ENCODE measurements around the gene SLC22A3. TPM values are rescaled to one million over a fixed set of nuclear protein-coding genes. Genes with fewer than 3 reads are reported as not detected.

The SLC22A3 gene
- total and polyA plus RNA-seq, 2 donors (not counting 1 experiment from before 2014, with no cell fraction given), result not detected

GRCh38 chr6:160331204-160331603 is 17.0 kb upstream of the SLC22A3 start:
- WGBS (ENCODE audit: insufficient coverage), result 50% methylated on average over 2 of the region's 5 CpGs
- POLR2A ChIA-PET, result no interaction called here

GRCh38 chr6:160331753-160332152 is 16.4 kb upstream of the SLC22A3 start:
- H3K27me3 ChIP-seq (replicated peaks in 1 of 4; ENCODE audit: control extremely low read depth in 1 of 4, control insufficient read depth in 3 of 4, insufficient read depth in 4 of 4, low read length in 3 of 4), result no peaks in the 10 kb centered on the region
- ATAC-seq (ENCODE audit: low read depth) (no peak), DNase-seq (no peak)
- intact Hi-C loops (cut with micrococcal nuclease), result no loop called here
- H3K4me3 Mint-ChIP-seq, result no peak overlapping the region
- CTCF ChIA-PET, result no interaction called here
- no peak overlapping the region for H3K4me2 ChIP-seq (replicated peaks; ENCODE audit: low read depth, low read length, poor library complexity, severe bottlenecking)
- no peak overlapping the region for H3K4me3 ChIP-seq (ENCODE audit: control extremely low read depth in 1 of 5, extremely low read depth in 1 of 5, insufficient read depth in 1 of 5, low read depth in 2 of 5, low read length in 4 of 5)
- H3K79me2 ChIP-seq (ENCODE audit: control insufficient read depth, insufficient read depth, low read length), result no peaks in the 10 kb centered on the region
- H3K9me3 Mint-ChIP-seq (ENCODE audit: insufficient read depth), result no peaks in the 10 kb centered on the region
- H2AFZ ChIP-seq (ENCODE audit: insufficient read depth, low read depth, low read length, poor library complexity, severe bottlenecking), result no peak overlapping the region
- H3K27me3 Mint-ChIP-seq, result peaks cover 18% of the 10 kb centered on the region
- H3K4me1 ChIP-seq (ENCODE audit: control insufficient read depth in 2 of 2, insufficient read depth in 2 of 2, low read length in 2 of 2), result no peaks in the 10 kb centered on the region
- no peaks in the 10 kb centered on the region for H3K4me1 Mint-ChIP-seq
- H3K27ac ChIP-seq (ENCODE audit: low read length in 2 of 2), result no peak overlapping the region
- H3K9me3 ChIP-seq (ENCODE audit: control extremely low read depth in 1 of 3, control insufficient read depth in 2 of 3, insufficient read depth in 1 of 3, low read length in 2 of 3), result no peaks in the 10 kb centered on the region
- 67% methylated on average over 3 of the region's 5 CpGs for WGBS (ENCODE audit: insufficient coverage)
- TF ChIP-seq CTCF (IDR thresholded peaks at IDR 0.05) (no peak), EZH2 (IDR thresholded peaks at IDR 0.05; ENCODE audit: borderline replicate concordance, insufficient read depth, low read depth, low read length, poor library complexity, severe bottlenecking) (no peak)
- no peak overlapping the region for H3K27ac Mint-ChIP-seq
- POLR2A ChIA-PET, result no interaction called here
- no peaks in the 10 kb centered on the region for H4K20me1 ChIP-seq (ENCODE audit: control insufficient read depth, insufficient read depth, low read length, poor library complexity, severe bottlenecking)
- no peaks in the 10 kb centered on the region for H3K36me3 ChIP-seq (replicated peaks in 1 of 2; ENCODE audit: control extremely low read depth in 1 of 2, control insufficient read depth in 1 of 2, extremely low read depth in 1 of 2, insufficient read depth in 2 of 2, low read length in 1 of 2)
- no peak overlapping the region for H3K9ac ChIP-seq (ENCODE audit: low read length)

More at GRCh38 chr6:160331204-160331603, 17.0 kb upstream of the SLC22A3 start:
- Mint-ChIP-seq H3K9me3 (ENCODE audit: insufficient read depth) (no peaks in the 10 kb centered on the region), H3K4me1 (no peaks in the 10 kb centered on the region), H3K4me3 (no peak overlapping the region), H3K27ac (no peak overlapping the region), H3K27me3 (peaks cover 18% of the 10 kb centered on the region)
- no peaks in the 10 kb centered on the region for H3K27me3 ChIP-seq (replicated peaks in 1 of 4; ENCODE audit: control extremely low read depth in 1 of 4, control insufficient read depth in 3 of 4, insufficient read depth in 4 of 4, low read length in 3 of 4)
- H2AFZ ChIP-seq (ENCODE audit: insufficient read depth, low read depth, low read length, poor library complexity, severe bottlenecking), result no peak overlapping the region
- CTCF ChIA-PET, result no interaction called here
- no peak overlapping the region for H3K4me3 ChIP-seq (ENCODE audit: control extremely low read depth in 1 of 5, extremely low read depth in 1 of 5, insufficient read depth in 1 of 5, low read depth in 2 of 5, low read length in 4 of 5)
- DNase-seq (no peak), ATAC-seq (ENCODE audit: low read depth) (no peak)
- intact Hi-C loops (cut with micrococcal nuclease), result no loop called here
- no peak overlapping the region for H3K27ac ChIP-seq (ENCODE audit: low read length in 2 of 2)
- no peaks in the 10 kb centered on the region for H3K9me3 ChIP-seq (ENCODE audit: control extremely low read depth in 1 of 3, control insufficient read depth in 2 of 3, insufficient read depth in 1 of 3, low read length in 2 of 3)
- no peaks in the 10 kb centered on the region for H4K20me1 ChIP-seq (ENCODE audit: control insufficient read depth, insufficient read depth, low read length, poor library complexity, severe bottlenecking)
- H3K4me1 ChIP-seq (ENCODE audit: control insufficient read depth in 2 of 2, insufficient read depth in 2 of 2, low read length in 2 of 2), result no peaks in the 10 kb centered on the region
- TF ChIP-seq EZH2 (IDR thresholded peaks at IDR 0.05; ENCODE audit: borderline replicate concordance, insufficient read depth, low read depth, low read length, poor library complexity, severe bottlenecking) (no peak), CTCF (IDR thresholded peaks at IDR 0.05) (no peak)
- no peaks in the 10 kb centered on the region for H3K36me3 ChIP-seq (replicated peaks in 1 of 2; ENCODE audit: control extremely low read depth in 1 of 2, control insufficient read depth in 1 of 2, extremely low read depth in 1 of 2, insufficient read depth in 2 of 2, low read length in 1 of 2)
- no peak overlapping the region for H3K9ac ChIP-seq (ENCODE audit: low read length)
- no peaks in the 10 kb centered on the region for H3K79me2 ChIP-seq (ENCODE audit: control insufficient read depth, insufficient read depth, low read length)
- H3K4me2 ChIP-seq (replicated peaks; ENCODE audit: low read depth, low read length, poor library complexity, severe bottlenecking), result no peak overlapping the region
